OCI-LY7 (cell line): Measurements from ENCODE around the gene FOXO6. TPM values are rescaled to one million over a fixed set of nuclear protein-coding genes. Genes with fewer than 3 reads are reported as not detected.

Experiments
- BruUV-seq: library from RNA; stranded (reverse); fragments of 400-500 nt; replicated peaks from 2 replicates; lab custom pipeline; 2021; lab: Mats Ljungman, UMichigan
- CTCF ChIA-PET: fragments of 300-600 bp; sonication (Branson Sonifier 250); formaldehyde crosslinking; loops from one replicate; lab custom pipeline; 2022; ENCODE audit warnings: antibody characterized with exemption; ENCODE audit not compliant: unreplicated experiment; lab: Charles Lee
- POLR2A ChIA-PET: fragments of 300-600 bp; sonication (Branson Sonifier 250); formaldehyde crosslinking; loops from one replicate; lab custom pipeline; 2022; ENCODE audit warnings: antibody characterized with exemption; lab: Charles Lee
- DNase-seq: peaks from one replicate; pipeline ENCODE4 v3.0.0-alpha.2; 2015; ENCODE audit warnings: low spot score
- H2AFZ ChIP-seq: fragments of 200-600 bp; sonication (generic), shearing (Covaris generic); 2 replicates; pipeline ENCODE4 v1.6.1; 2014; ENCODE audit warnings: mild to moderate bottlenecking, antibody characterized with exemption, low read length, moderate library complexity
- H3K27ac ChIP-seq: fragments of 200-600 bp; sonication (generic); 2 replicates; pipeline ENCODE4 v1.5.1; 2014; ENCODE audit warnings: mixed run types, low read depth, mild to moderate bottlenecking, moderate library complexity, low read length, inconsistent platforms; ENCODE audit not compliant: poor library complexity, severe bottlenecking
- H3K36me3 ChIP-seq: fragments of 200-600 bp; sonication (generic); 2 replicates; pipeline ENCODE4 v1.6.1; 2014; ENCODE audit warnings: mild to moderate bottlenecking, antibody characterized with exemption, low read length, moderate library complexity, mixed read lengths; ENCODE audit not compliant: insufficient read depth
- H3K4me1 ChIP-seq: fragments of 200-600 bp; sonication (generic); 2 replicates; pipeline ENCODE4 v1.5.1; 2014; ENCODE audit warnings: mild to moderate bottlenecking, low read length; ENCODE audit not compliant: insufficient read depth, poor library complexity, severe bottlenecking
- H3K4me2 ChIP-seq: fragments of 200-600 bp; sonication (generic); 2 replicates; pipeline ENCODE4 v1.6.1; 2014; ENCODE audit warnings: mild to moderate bottlenecking, low read length
- H3K4me3 ChIP-seq: fragments of 200-600 bp; sonication (generic); 2 replicates; pipeline ENCODE4 v1.5.1; 2014; ENCODE audit warnings: mild to moderate bottlenecking, low read depth, low read length; ENCODE audit not compliant: poor library complexity, severe bottlenecking
- H3K79me2 ChIP-seq: fragments of 200-600 bp; sonication (generic); 2 replicates; pipeline ENCODE4 v1.6.1; 2016; ENCODE audit warnings: low read depth, mild to moderate bottlenecking, low read length, moderate library complexity, mixed read lengths; ENCODE audit not compliant: insufficient read depth
- H3K9me2 ChIP-seq: fragments of 200-600 bp; sonication (generic); 2 replicates; pipeline ENCODE4 v1.6.1; 2016; ENCODE audit warnings: mild to moderate bottlenecking, low read length, mixed read lengths; ENCODE audit not compliant: insufficient read depth
- H3K9me3 ChIP-seq: fragments of 200-600 bp; sonication (generic); 2 replicates; pipeline ENCODE4 v1.6.1; 2014; ENCODE audit warnings: mild to moderate bottlenecking, mixed run types, low read length, mixed read lengths
- H4K20me1 ChIP-seq: fragments of 200-600 bp; sonication (generic); 2 replicates; pipeline ENCODE4 v1.6.1; 2014; ENCODE audit warnings: mild to moderate bottlenecking, antibody characterized with exemption, low read length, moderate library complexity, mixed read lengths; ENCODE audit not compliant: insufficient read depth
- CTCF ChIP-seq: fragments of 200-600 bp; sonication (generic); conservative IDR thresholded peaks from 2 replicates; pipeline ENCODE4 v1.5.1; 2014; ENCODE audit warnings: mild to moderate bottlenecking, antibody characterized with exemption, low read length, moderate library complexity, mixed read lengths
- EZH2phosphoT487 ChIP-seq: fragments of 200-600 bp; sonication (generic); IDR thresholded peaks from 2 replicates; pipeline ENCODE4 v1.6.1; 2018; ENCODE audit warnings: low read depth, borderline replicate concordance, mild to moderate bottlenecking, mixed run types, antibody characterized with exemption, low read length, moderate library complexity, mixed read lengths
- intact Hi-C: fragments of 100-400 bp; cut with micrococcal nuclease; formaldehyde crosslinking; loops from one replicate; pipeline ENCODE4 v1.10.0; 2022; ENCODE audit not compliant: unreplicated experiment
- total RNA-seq, 2 experiments: library from RNA; depleted of rRNA in 1 of 2; stranded (reverse); fragments of >200 nt in 1 of 2; shearing (Covaris generic) in 1 of 2; gene quantifications; 2 replicates each; pipeline ENCODE4 v1.2.3, GENCODE V29; 2014 to 2022

The FOXO6 gene
- total RNA-seq, 2 experiments from 2014 or later = not detected

- H3K9me3 ChIP-seq = no peaks in the 10 kb centered on the region
- H3K4me2 ChIP-seq = no peak overlapping the region
- POLR2A ChIA-PET = interaction anchor here (0.6 kb wide), 1 partner anchor 171 kb away, joined by 3 read pairs; no protein-coding TSS in a partner anchor
- DNase-seq = no peak
- intact Hi-C loops = no loop called here
- H3K36me3 ChIP-seq = no peaks in the 10 kb centered on the region
- TF ChIP-seq CTCF = no peak
- TF ChIP-seq EZH2phosphoT487 = no peak
- no peak overlapping the region for H2AFZ ChIP-seq
- CTCF ChIA-PET = no interaction called here
- H3K4me3 ChIP-seq = no peak overlapping the region
- H3K27ac ChIP-seq = no peak overlapping the region
- H3K79me2 ChIP-seq = no peaks in the 10 kb centered on the region
- H3K4me1 ChIP-seq = peaks cover 7% of the 10 kb centered on the region
- no peaks in the 10 kb centered on the region for H3K9me2 ChIP-seq
- no peaks in the 10 kb centered on the region for H4K20me1 ChIP-seq
- no TSS peak for BruUV-seq
Measured at GRCh38 chr1:41355761-41356160, 5.5 kb upstream of the FOXO6 start.

DNA sequence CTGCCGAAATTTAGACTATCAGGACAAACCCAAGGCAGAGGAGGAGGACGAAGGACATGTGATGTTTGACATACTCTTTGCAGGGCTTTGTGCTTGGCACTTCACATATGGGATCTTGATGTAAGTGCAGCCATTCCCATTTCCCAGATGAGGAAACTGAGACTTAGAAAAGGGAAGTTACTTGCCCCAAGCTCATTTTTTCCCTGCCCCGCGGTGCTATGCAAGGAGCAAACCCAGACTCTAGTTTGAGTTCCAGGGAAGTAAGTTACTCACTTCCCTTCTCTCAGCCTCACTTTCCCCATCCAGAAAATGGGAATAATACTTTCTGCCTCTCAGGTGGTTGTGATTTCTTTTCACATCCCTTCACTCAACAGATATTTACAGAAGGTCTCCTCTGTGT, 4.5 kb upstream of the FOXO6 start:
- H3K9me3 ChIP-seq = no peaks in the 10 kb centered on the region
- H2AFZ ChIP-seq = no peak overlapping the region
- intact Hi-C loops = no loop called here
- no peak for TF ChIP-seq CTCF
- H3K79me2 ChIP-seq = no peaks in the 10 kb centered on the region
- no peak overlapping the region for H3K4me3 ChIP-seq
- peaks cover 8% of the 10 kb centered on the region for H3K4me1 ChIP-seq
- no peak for DNase-seq
- H3K4me2 ChIP-seq = no peak overlapping the region
- no peaks in the 10 kb centered on the region for H4K20me1 ChIP-seq
- no peaks in the 10 kb centered on the region for H3K9me2 ChIP-seq
- CTCF ChIA-PET = no interaction called here
- BruUV-seq = no TSS peak
- no peak overlapping the region for H3K27ac ChIP-seq
- no peaks in the 10 kb centered on the region for H3K36me3 ChIP-seq
- POLR2A ChIA-PET = no interaction called here

GRCh38 chr1:41357451-41358101, 3.7 kb upstream of the FOXO6 start:
- H4K20me1 ChIP-seq = no peaks in the 10 kb centered on the region
- no TSS peak for BruUV-seq
- DNase-seq = no peak
- H3K27ac ChIP-seq = no peak overlapping the region
- peaks cover 8% of the 10 kb centered on the region for H3K4me1 ChIP-seq
- no peaks in the 10 kb centered on the region for H3K9me3 ChIP-seq
- no peak overlapping the region for H2AFZ ChIP-seq
- POLR2A ChIA-PET = no interaction called here
- intact Hi-C loops = no loop called here
- CTCF ChIA-PET = no interaction called here
- no peaks in the 10 kb centered on the region for H3K36me3 ChIP-seq
- no peak for TF ChIP-seq EZH2phosphoT487
- TF ChIP-seq CTCF = no peak
- no peaks in the 10 kb centered on the region for H3K9me2 ChIP-seq
- no peak overlapping the region for H3K4me3 ChIP-seq
- H3K4me2 ChIP-seq = no peak overlapping the region
- H3K79me2 ChIP-seq = no peaks in the 10 kb centered on the region
